WTC11 (cell line): ENCODE data around the gene MARCKS. TPM values are rescaled to one million over a fixed set of nuclear protein-coding genes. Genes with fewer than 3 reads are reported as not detected.

ENCODE experiments used
- ATAC-seq: fragments of 200-7000 bp; cut with Tn5 transposase; 2 replicates; pipeline ENCODE4 v1.10.0; 2021; ENCODE audit warnings: mild to moderate bottlenecking, moderate library complexity
- Bru-seq: library from RNA; stranded (reverse); fragments of 400-500 nt; gene quantifications from one replicate; lab custom pipeline; 2021; lab: Mats Ljungman, UMichigan
- CTCF ChIA-PET: fragments of 300-600 bp; sonication (Branson Sonifier 250); formaldehyde crosslinking; loops from one replicate; lab custom pipeline; 2021; ENCODE audit warnings: antibody characterized with exemption; lab: Charles Lee
- POLR2A ChIA-PET: fragments of 350-600 bp; sonication (Branson Sonifier 250); formaldehyde crosslinking; loops from one replicate; lab custom pipeline; 2021; ENCODE audit warnings: antibody characterized with exemption; lab: Charles Lee
- DNase-seq: peaks from one replicate; pipeline ENCODE4 v3.0.0; 2021; ENCODE audit warnings: low spot score
- H3K27ac Mint-ChIP-seq: 2 replicates; pipeline ENCODE4 v1.8.0; 2021; ENCODE audit warnings: mixed read lengths
- H3K27me3 Mint-ChIP-seq: 2 replicates; pipeline ENCODE4 v1.8.0; 2021; ENCODE audit warnings: low read depth, mild to moderate bottlenecking, moderate library complexity, mixed read lengths
- H3K36me3 Mint-ChIP-seq: 2 replicates; pipeline ENCODE4 v1.8.0; 2021; ENCODE audit warnings: mixed read lengths
- H3K4me1 Mint-ChIP-seq: 2 replicates; pipeline ENCODE4 v1.8.0; 2022; ENCODE audit warnings: mixed read lengths
- H3K4me3 Mint-ChIP-seq: 2 replicates; pipeline ENCODE4 v1.8.0; 2021; ENCODE audit warnings: mild to moderate bottlenecking, moderate library complexity, mixed read lengths
- H3K9me3 Mint-ChIP-seq: 2 replicates; pipeline ENCODE4 v1.8.0; 2021; ENCODE audit warnings: mixed read lengths
- CBFB ChIP-seq: sonication (generic); formaldehyde crosslinking; IDR thresholded peaks from 2 replicates; pipeline ENCODE4 v1.8.1; 2022; ENCODE audit warnings: mild to moderate bottlenecking, low read depth, missing genetic modification reagents
- GRHL2 ChIP-seq: fragments of 250-450 bp; sonication (Bioruptor Pico); IDR thresholded peaks from 2 replicates; pipeline ENCODE4 v1.8.0; 2022; ENCODE audit warnings: mild to moderate bottlenecking, moderate library complexity; ENCODE audit not compliant: insufficient replicate concordance, severe bottlenecking
- JAZF1 ChIP-seq: fragments of 250-450 bp; sonication (Bioruptor Pico); IDR thresholded peaks from 2 replicates; pipeline ENCODE4 v1.9.0; 2021; ENCODE audit warnings: moderate library complexity, mild to moderate bottlenecking, inconsistent platforms
- MXD4 ChIP-seq: fragments of 250-450 bp; sonication (Bioruptor Pico); IDR thresholded peaks from 2 replicates; pipeline ENCODE4 v1.8.0; 2021; ENCODE audit warnings: mild to moderate bottlenecking, moderate library complexity, borderline replicate concordance
- NR3C1 ChIP-seq: sonication (generic); formaldehyde crosslinking; conservative IDR thresholded peaks from 2 replicates; pipeline ENCODE4 v1.8.1; 2023; ENCODE audit warnings: low read depth, mild to moderate bottlenecking, missing genetic modification reagents
- SP1 ChIP-seq: sonication (generic); formaldehyde crosslinking; conservative IDR thresholded peaks from 2 replicates; pipeline ENCODE4 v1.8.1; 2022; ENCODE audit warnings: missing genetic modification reagents
- ZNF263 ChIP-seq: sonication (generic); formaldehyde crosslinking; IDR thresholded peaks from 2 replicates; pipeline ENCODE4 v1.8.1; 2022; ENCODE audit warnings: low read depth, mild to moderate bottlenecking, moderate library complexity, missing genetic modification reagents
- long read RNA-seq, 3 experiments: library from RNA in 1 of 3; library from capped mRNA in 1 of 3; library from polyadenylated mRNA in 1 of 3; unstranded in 2 of 3; stranded (forward) in 1 of 3; transcript quantifications; one replicate each; pipeline ENCODE4 v2.0.0, GENCODE V29; 2021
- total RNA-seq: library from RNA; stranded (reverse); gene quantifications from 3 replicates; pipeline ENCODE4 v1.2.3, GENCODE V29; 2021
- TF ChIP-seq, protein P1 (sequence below): sonication (generic); formaldehyde crosslinking; IDR thresholded peaks from 2 replicates; pipeline ENCODE4 v1.8.0; 2022; ENCODE audit warnings: mild to moderate bottlenecking, missing genetic modification reagents
- TF ChIP-seq, protein P2 (sequence below): sonication (generic); formaldehyde crosslinking; IDR thresholded peaks from 2 replicates; pipeline ENCODE4 v1.8.0; 2022; ENCODE audit warnings: mild to moderate bottlenecking, missing genetic modification reagents
- TF ChIP-seq, protein P3 (sequence below): sonication (generic); formaldehyde crosslinking; IDR thresholded peaks from 2 replicates; pipeline ENCODE4 v1.8.0; 2023; ENCODE audit warnings: mild to moderate bottlenecking, missing genetic modification reagents
- TF ChIP-seq, protein P4 (sequence below): sonication (generic); formaldehyde crosslinking; IDR thresholded peaks from 2 replicates; pipeline ENCODE4 v1.8.1; 2023; ENCODE audit warnings: mild to moderate bottlenecking, moderate library complexity, missing genetic modification reagents
- TF ChIP-seq, protein P5 (sequence below): fragments of 250-450 bp; sonication (Bioruptor Pico); conservative IDR thresholded peaks from 2 replicates; pipeline ENCODE4 v1.9.0; 2021; ENCODE audit warnings: mild to moderate bottlenecking

MARCKS gene, protein sequence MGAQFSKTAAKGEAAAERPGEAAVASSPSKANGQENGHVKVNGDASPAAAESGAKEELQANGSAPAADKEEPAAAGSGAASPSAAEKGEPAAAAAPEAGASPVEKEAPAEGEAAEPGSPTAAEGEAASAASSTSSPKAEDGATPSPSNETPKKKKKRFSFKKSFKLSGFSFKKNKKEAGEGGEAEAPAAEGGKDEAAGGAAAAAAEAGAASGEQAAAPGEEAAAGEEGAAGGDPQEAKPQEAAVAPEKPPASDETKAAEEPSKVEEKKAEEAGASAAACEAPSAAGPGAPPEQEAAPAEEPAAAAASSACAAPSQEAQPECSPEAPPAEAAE
- total RNA-seq = 95.1 to 128 TPM (median 126 TPM) in 3 replicates
- Bru-seq, nascent RNA = percentile 98 among the genes with signal in this experiment
- long read RNA-seq, experiment 1, full-length matches to known transcripts = 761 of 852 reads
- long read RNA-seq, experiment 1, partial matches to known transcripts = 0 of 852 reads
- long read RNA-seq, experiment 1, other reads (novel, unspliced or antisense) = 91 of 852 reads
- long read RNA-seq, experiment 2, full-length matches to known transcripts = 89 of 300 reads
- long read RNA-seq, experiment 2, partial matches to known transcripts = 189 of 300 reads
- long read RNA-seq, experiment 2, other reads (novel, unspliced or antisense) = 22 of 300 reads
- long read RNA-seq, experiment 3, partial matches to known transcripts = 0 of 1 reads
- long read RNA-seq, experiment 3, other reads (novel, unspliced or antisense) = 1 of 1 reads

DNA sequence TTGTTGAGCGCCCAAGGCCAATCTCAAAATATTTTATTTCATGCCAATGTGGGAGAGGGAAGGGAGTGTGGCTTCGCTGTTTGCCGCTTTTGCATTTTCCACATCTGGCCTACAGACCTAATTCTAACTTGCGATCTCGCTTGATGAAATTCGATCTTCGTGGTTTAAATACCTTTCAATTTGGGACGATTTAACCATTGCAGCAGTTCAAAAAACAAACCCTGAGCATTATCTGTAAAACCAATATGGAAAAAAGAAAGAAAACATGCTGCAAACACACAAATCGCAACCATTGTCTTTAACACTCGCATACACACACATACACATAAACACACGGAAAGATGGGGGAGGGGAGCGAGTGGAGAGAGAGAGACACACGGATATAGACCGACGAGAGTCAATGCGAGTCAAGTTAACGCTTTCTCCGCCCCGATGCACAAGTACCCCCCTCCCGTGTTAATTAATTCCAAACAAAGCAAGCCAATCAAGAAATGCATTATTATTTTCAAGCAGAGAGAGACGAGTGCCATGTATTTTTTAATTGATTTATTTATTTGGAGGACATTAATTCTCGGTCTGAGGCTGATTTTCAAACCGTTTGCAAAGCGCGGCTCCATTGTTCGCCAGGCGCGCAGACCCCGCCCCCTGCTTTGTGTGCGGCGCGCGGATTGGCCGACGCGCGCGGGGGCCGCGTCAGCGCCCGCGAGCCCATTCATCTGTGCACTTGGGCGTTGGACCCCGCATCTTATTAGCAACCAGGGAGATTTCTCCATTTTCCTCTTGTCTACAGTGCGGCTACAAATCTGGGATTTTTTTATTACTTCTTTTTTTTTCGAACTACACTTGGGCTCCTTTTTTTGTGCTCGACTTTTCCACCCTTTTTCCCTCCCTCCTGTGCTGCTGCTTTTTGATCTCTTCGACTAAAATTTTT, at the start of gene MARCKS:
Gene MARCKS, plus strand, starts transcription at position 721 of the 931 bp plus-strand sequence. CDS start 401 bp downstream, outside the sequence.
- POLR2A ChIA-PET = no interaction called here
- no peaks in the 10 kb centered on the region for H3K9me3 Mint-ChIP-seq

DNA sequence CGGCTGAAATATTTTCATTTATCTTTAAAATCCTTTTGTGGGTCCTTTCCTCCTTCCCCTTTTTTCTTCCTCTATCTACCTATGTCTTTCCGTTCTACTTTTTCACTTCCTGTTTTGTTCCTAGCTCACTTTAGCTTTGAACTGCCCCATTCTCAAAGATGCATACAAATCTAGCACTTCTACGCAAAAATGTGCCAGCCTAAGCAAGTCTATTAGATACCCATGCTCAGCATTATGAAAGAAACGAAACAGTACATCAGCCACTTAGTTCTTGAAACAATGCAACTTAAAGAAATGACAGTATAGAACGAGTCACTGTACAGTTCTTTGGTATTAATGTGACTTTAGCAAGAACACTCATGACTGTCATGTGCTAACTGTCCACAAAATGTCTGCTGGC, 47.3 kb upstream of the MARCKS start:
- POLR2A ChIA-PET = no interaction called here
- H3K4me3 Mint-ChIP-seq = no peak overlapping the region
- CTCF ChIA-PET = no interaction called here
- H3K27me3 Mint-ChIP-seq = no peaks in the 10 kb centered on the region
- DNase-seq (no peak), ATAC-seq (no peak)
- H3K36me3 Mint-ChIP-seq = no peaks in the 10 kb centered on the region
- H3K9me3 Mint-ChIP-seq = peaks cover 12% of the 10 kb centered on the region
- H3K27ac Mint-ChIP-seq = no peak overlapping the region
- TF ChIP-seq JAZF1 (CRISPR knock-in tag) (no peak), CBFB (CRISPR knock-in tag) (no peak), NR3C1 (CRISPR knock-in tag) (no peak)
- TF ChIP-seq, all 79 proteins: peak for 0
- H3K4me1 Mint-ChIP-seq = no peaks in the 10 kb centered on the region

More for the DNA sequence above, at the start of gene MARCKS:
- Mint-ChIP-seq H3K27ac (peak within 1 kb of the TSS; percentile 98), H3K4me3 (no peak within 1 kb of the TSS), H3K4me1 (peaks cover 20% of the 10 kb centered on the region), H3K27me3 (peaks cover 28% of the 10 kb centered on the region), H3K36me3 (peaks cover 18% of the 10 kb centered on the region)
- DNase-seq (peak; percentile 78), ATAC-seq (peak; percentile 20)
- TF ChIP-seq, protein P1, sequence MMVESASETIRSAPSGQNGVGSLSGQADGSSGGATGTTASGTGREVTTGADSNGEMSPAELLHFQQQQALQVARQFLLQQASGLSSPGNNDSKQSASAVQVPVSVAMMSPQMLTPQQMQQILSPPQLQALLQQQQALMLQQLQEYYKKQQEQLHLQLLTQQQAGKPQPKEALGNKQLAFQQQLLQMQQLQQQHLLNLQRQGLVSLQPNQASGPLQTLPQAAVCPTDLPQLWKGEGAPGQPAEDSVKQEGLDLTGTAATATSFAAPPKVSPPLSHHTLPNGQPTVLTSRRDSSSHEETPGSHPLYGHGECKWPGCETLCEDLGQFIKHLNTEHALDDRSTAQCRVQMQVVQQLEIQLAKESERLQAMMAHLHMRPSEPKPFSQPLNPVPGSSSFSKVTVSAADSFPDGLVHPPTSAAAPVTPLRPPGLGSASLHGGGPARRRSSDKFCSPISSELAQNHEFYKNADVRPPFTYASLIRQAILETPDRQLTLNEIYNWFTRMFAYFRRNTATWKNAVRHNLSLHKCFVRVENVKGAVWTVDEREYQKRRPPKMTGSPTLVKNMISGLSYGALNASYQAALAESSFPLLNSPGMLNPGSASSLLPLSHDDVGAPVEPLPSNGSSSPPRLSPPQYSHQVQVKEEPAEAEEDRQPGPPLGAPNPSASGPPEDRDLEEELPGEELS (CRISPR knock-in tag) = no peak; the same call in 1 of the 2 replicates
- TF ChIP-seq, protein P2, sequence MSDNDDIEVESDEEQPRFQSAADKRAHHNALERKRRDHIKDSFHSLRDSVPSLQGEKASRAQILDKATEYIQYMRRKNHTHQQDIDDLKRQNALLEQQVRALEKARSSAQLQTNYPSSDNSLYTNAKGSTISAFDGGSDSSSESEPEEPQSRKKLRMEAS (CRISPR knock-in tag) = peak; percentile 62; the same call in 1 of the 2 replicates
- TF ChIP-seq SP1 (CRISPR knock-in tag) = peak; percentile 47; the same call in 1 of the 2 replicates
- CTCF ChIA-PET = no interaction called here

DNA sequence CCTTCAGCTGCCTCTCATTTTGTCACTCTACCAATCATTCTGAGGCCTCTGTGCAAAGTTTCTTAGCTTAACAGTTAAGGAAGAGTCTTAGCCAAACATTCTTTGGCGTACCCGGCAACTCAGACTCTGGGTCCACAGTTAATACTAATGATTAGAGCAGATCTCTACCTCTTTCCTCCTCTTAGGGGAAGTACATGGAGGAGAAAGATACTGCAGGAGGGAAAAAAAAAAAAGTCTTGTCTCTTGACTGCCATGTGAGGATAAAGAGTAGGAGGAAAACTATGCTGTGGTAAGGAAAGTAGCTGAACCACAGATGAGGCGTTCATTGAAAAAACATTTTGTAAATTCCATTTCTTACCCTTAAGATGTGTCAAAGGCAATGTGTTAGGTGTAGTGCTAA, 44.0 kb upstream of the MARCKS start:
- no peaks in the 10 kb centered on the region for H3K36me3 Mint-ChIP-seq
- H3K27ac Mint-ChIP-seq = no peak overlapping the region
- peaks cover 18% of the 10 kb centered on the region for H3K9me3 Mint-ChIP-seq
- no peak overlapping the region for H3K4me3 Mint-ChIP-seq
- H3K27me3 Mint-ChIP-seq = no peaks in the 10 kb centered on the region
- ATAC-seq (no peak), DNase-seq (no peak)
- H3K4me1 Mint-ChIP-seq = no peaks in the 10 kb centered on the region
- ChIA-PET POLR2A (no interaction called here), CTCF (no interaction called here)
- TF ChIP-seq, protein P3, sequence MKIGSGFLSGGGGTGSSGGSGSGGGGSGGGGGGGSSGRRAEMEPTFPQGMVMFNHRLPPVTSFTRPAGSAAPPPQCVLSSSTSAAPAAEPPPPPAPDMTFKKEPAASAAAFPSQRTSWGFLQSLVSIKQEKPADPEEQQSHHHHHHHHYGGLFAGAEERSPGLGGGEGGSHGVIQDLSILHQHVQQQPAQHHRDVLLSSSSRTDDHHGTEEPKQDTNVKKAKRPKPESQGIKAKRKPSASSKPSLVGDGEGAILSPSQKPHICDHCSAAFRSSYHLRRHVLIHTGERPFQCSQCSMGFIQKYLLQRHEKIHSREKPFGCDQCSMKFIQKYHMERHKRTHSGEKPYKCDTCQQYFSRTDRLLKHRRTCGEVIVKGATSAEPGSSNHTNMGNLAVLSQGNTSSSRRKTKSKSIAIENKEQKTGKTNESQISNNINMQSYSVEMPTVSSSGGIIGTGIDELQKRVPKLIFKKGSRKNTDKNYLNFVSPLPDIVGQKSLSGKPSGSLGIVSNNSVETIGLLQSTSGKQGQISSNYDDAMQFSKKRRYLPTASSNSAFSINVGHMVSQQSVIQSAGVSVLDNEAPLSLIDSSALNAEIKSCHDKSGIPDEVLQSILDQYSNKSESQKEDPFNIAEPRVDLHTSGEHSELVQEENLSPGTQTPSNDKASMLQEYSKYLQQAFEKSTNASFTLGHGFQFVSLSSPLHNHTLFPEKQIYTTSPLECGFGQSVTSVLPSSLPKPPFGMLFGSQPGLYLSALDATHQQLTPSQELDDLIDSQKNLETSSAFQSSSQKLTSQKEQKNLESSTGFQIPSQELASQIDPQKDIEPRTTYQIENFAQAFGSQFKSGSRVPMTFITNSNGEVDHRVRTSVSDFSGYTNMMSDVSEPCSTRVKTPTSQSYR = no peak
- TF ChIP-seq, protein P4, sequence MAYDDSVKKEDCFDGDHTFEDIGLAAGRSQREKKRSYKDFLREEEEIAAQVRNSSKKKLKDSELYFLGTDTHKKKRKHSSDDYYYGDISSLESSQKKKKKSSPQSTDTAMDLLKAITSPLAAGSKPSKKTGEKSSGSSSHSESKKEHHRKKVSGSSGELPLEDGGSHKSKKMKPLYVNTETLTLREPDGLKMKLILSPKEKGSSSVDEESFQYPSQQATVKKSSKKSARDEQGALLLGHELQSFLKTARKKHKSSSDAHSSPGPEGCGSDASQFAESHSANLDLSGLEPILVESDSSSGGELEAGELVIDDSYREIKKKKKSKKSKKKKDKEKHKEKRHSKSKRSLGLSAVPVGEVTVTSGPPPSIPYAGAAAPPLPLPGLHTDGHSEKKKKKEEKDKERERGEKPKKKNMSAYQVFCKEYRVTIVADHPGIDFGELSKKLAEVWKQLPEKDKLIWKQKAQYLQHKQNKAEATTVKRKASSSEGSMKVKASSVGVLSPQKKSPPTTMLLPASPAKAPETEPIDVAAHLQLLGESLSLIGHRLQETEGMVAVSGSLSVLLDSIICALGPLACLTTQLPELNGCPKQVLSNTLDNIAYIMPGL (CRISPR knock-in tag) = no peak
- TF ChIP-seq, protein P5, sequence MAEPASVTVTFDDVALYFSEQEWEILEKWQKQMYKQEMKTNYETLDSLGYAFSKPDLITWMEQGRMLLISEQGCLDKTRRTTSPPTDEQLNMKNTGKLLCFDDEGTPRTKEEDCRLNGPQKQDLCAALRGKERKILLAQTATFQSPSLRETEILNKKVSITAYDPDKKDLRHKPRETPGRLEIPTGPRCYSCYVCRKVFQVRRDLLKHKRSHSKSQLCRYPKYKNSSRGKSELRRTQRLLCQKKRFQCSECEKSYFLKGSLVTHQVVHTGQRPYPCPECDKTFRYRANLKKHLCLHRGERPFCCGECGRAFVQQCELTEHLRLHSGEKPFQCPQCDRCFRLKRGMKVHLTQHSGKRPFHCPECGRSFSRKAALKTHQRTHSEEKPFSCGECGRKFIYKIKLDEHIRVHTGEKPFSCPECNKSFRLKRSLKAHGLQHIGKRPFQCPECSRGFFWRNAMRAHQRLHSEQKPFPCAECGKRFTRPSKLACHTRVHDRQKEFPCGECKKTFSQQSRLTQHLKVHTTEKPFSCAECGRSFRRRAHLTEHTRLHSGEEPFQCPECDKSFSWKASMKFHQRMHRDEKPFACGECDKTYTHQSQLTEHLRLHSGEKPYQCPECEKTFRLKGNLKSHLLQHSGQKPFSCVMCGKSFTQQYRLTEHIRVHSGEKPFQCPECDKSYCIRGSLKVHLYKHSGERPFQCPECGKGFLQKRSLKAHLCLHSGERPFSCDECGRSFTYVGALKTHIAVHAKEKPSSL (CRISPR knock-in tag) = no peak
- TF ChIP-seq ZNF263 (CRISPR knock-in tag) (no peak), GRHL2 (CRISPR knock-in tag) (no peak), MXD4 (CRISPR knock-in tag) (no peak)
